HL-60/S4 (cell line): ENCODE measurements around the gene DNAAF8.

Source experiments
- in situ Hi-C: fragments of 300-500 bp; cut with MboI; formaldehyde crosslinking; loops from 2 replicates; pipeline ENCODE4 v1.14.3; 2022; ENCODE audit warnings: low sequenced_read_pairs

DNAAF8 gene

GRCh38 chr16:4750896-4751295, 16.6 kb downstream of the DNAAF8 start:
- in situ Hi-C loops = no loop called here

- in situ Hi-C loops = no loop called here
Observed at GRCh38 chr16:4752351-4753100, 18.2 kb downstream of the DNAAF8 start.

- in situ Hi-C loops = no loop called here
Observed at GRCh38 chr16:4753227-4753626, 18.9 kb downstream of the DNAAF8 start.

GRCh38 chr16:4754865-4755264, 20.5 kb downstream of the DNAAF8 start:
- in situ Hi-C loops = no loop called here

- in situ Hi-C loops = no loop called here
Observed at GRCh38 chr16:4755687-4756086, 21.4 kb downstream of the DNAAF8 start.

- in situ Hi-C loops = no loop called here
Observed at GRCh38 chr16:4760221-4760910, 26.0 kb downstream of the DNAAF8 start.

- in situ Hi-C loops = no loop called here
Observed at GRCh38 chr16:4762205-4762604, 27.9 kb downstream of the DNAAF8 start.

- in situ Hi-C loops = no loop called here
Observed at GRCh38 chr16:4763791-4764190, 29.5 kb downstream of the DNAAF8 start.

- in situ Hi-C loops = no loop called here
Observed at GRCh38 chr16:4765511-4766474, 31.5 kb downstream of the DNAAF8 start.

- in situ Hi-C loops = no loop called here
Observed at GRCh38 chr16:4766875-4767628, 32.7 kb downstream of the DNAAF8 start, which contains the start of gene ZNF500. Gene ZNF500 (minus strand): TSS chr16:4767162. CDS start chr16:4765978, 1,184 bp downstream.

GRCh38 chr16:4767872-4768548, 33.7 kb downstream of the DNAAF8 start:
- in situ Hi-C loops = no loop called here

- in situ Hi-C loops = no loop called here
Observed at GRCh38 chr16:4768549-4769305, 34.4 kb downstream of the DNAAF8 start.

GRCh38 chr16:4769306-4769638, 34.9 kb downstream of the DNAAF8 start:
- in situ Hi-C loops = no loop called here

- in situ Hi-C loops = no loop called here
Observed at GRCh38 chr16:4771646-4772045, 37.3 kb downstream of the DNAAF8 start.

GRCh38 chr16:4772351-4772750, 38.0 kb downstream of the DNAAF8 start:
- in situ Hi-C loops = no loop called here

GRCh38 chr16:4775005-4775404, 40.7 kb downstream of the DNAAF8 start:
- in situ Hi-C loops = no loop called here

- in situ Hi-C loops = no loop called here
Observed at GRCh38 chr16:4776141-4776705, 41.9 kb downstream of the DNAAF8 start.

GRCh38 chr16:4777339-4778049, 43.2 kb downstream of the DNAAF8 start:
- in situ Hi-C loops = no loop called here
